Lung (tissue), 12 donors: ENCODE measurements around the gene CHST9. TPM values are rescaled to one million over a fixed set of nuclear protein-coding genes. Genes with fewer than 3 reads are reported as not detected.

Source experiments
- ATAC-seq: fragments of 200-7000 bp; cut with Tn5 transposase; one replicate; pipeline ENCODE4 v1.9.1; 2020; ENCODE audit warnings: moderate number of reproducible peaks; ENCODE audit not compliant: insufficient read depth, low FRiP score
- DNase-seq, 3 donors: peaks; one replicate each; pipeline ENCODE4 v3.0.0-alpha.2; 2013 to 2017
- H3K27ac ChIP-seq, 2 donors: one replicate each; pipeline ENCODE4 v1.5.1; 2013; ENCODE audit warnings: mild to moderate bottlenecking in 2 of 2, moderate library complexity in 2 of 2, control low read depth in 1 of 2, inconsistent platforms in 1 of 2, low read depth in 1 of 2, low read length in 1 of 2
- H3K27me3 ChIP-seq, 3 donors: one replicate each; pipeline ENCODE4 v1.5.1; 2013; ENCODE audit warnings: low read length in 2 of 3; ENCODE audit not compliant: control insufficient read depth in 3 of 3, insufficient read depth in 3 of 3
- H3K36me3 ChIP-seq, 4 donors: one replicate each; pipeline ENCODE4 v1.5.1; 2013; ENCODE audit warnings: low read length in 4 of 4, mild to moderate bottlenecking in 1 of 4, moderate library complexity in 1 of 4; ENCODE audit not compliant: control insufficient read depth in 4 of 4, insufficient read depth in 4 of 4
- H3K4me1 ChIP-seq, 5 donors: one replicate each; pipeline ENCODE4 v1.5.1; 2013; ENCODE audit warnings: low read length in 5 of 5, mild to moderate bottlenecking in 2 of 5, moderate library complexity in 1 of 5; ENCODE audit not compliant: control insufficient read depth in 5 of 5, insufficient read depth in 5 of 5
- H3K4me3 ChIP-seq: one replicate; pipeline ENCODE4 v1.5.1; 2013; ENCODE audit warnings: mild to moderate bottlenecking, control low read depth, moderate library complexity
- H3K9ac ChIP-seq, 2 donors: one replicate each; pipeline ENCODE4 v1.5.1; 2013; ENCODE audit warnings: low read length in 2 of 2, control low read depth in 1 of 2; ENCODE audit not compliant: insufficient read depth in 1 of 2
- H3K9me3 ChIP-seq, 4 donors: one replicate each; pipeline ENCODE4 v1.5.1; 2013; ENCODE audit warnings: low read length in 3 of 4, mild to moderate bottlenecking in 1 of 4, moderate library complexity in 1 of 4; ENCODE audit not compliant: control insufficient read depth in 4 of 4, insufficient read depth in 3 of 4
- CTCF ChIP-seq: IDR thresholded peaks from 2 replicates; pipeline ENCODE4 v1.5.1; 2012; ENCODE audit warnings: mild to moderate bottlenecking; ENCODE audit errors: control extremely low read depth, extremely low read depth
- WGBS, 2 donors: extraction: QIAGEN DNeasy Blood & Tissue Kit; methylation state at CpG; one replicate each; pipeline ENCODE4 v1.1.7; 2013; 5-methylcytosine and 5-hydroxymethylcytosine counted together
- polyA plus RNA-seq, 2 donors: library from polyadenylated mRNA; stranded (reverse); fragments of 200-250 nt; gene quantifications; one replicate each; pipeline ENCODE4 v1.2.1, GENCODE V29; 2013
- total RNA-seq, 2 donors: library from RNA; depleted of rRNA in 1 of 2; stranded (reverse); fragments of >200 nt in 1 of 2; gene quantifications; one replicate each; pipeline ENCODE4 v1.2.1, GENCODE V29; 2014 to 2021
- donor health status: control.
- donor health status: control.
- donor health status: Bipolar disorder and iron deficiency.
- donor health status: healthy.
- donor health status: DM: yes; HTN: yes; CAD: no.

CHST9 gene
- total and polyA plus RNA-seq, 4 donors = 2.9 to 19.6 (median 9.8) TPM

GRCh38 chr18:26961839-26962238, 223.3 kb downstream of the CHST9 start:
- H3K9me3 ChIP-seq = no peaks in the 10 kb centered on the region
- no peak for TF ChIP-seq CTCF
- H3K4me1 ChIP-seq = peaks cover 0 to 3% (median 2%) of the 10 kb centered on the region in 5 donors
- WGBS, 2 donors = 92 to 96% methylated on average over 3 of the region's 3 CpGs
- H3K9ac ChIP-seq = no peak overlapping the region
- H3K27ac ChIP-seq = no peak overlapping the region
- no peaks in the 10 kb centered on the region for H3K27me3 ChIP-seq
- no peak overlapping the region for H3K4me3 ChIP-seq
- no peaks in the 10 kb centered on the region for H3K36me3 ChIP-seq
- DNase-seq = no peak
- ATAC-seq = no peak

- no peak overlapping the region for H3K27ac ChIP-seq
- no peak overlapping the region for H3K4me3 ChIP-seq
- 54 to 58% methylated on average over 4 of the region's 4 CpGs for WGBS, 2 donors
- ATAC-seq (no peak), DNase-seq (no peak)
- H3K9me3 ChIP-seq = no peaks in the 10 kb centered on the region
- peaks cover 0 to 4% (median 2%) of the 10 kb centered on the region in 5 donors for H3K4me1 ChIP-seq
- H3K9ac ChIP-seq = no peak overlapping the region
- TF ChIP-seq CTCF = no peak
- no peaks in the 10 kb centered on the region for H3K36me3 ChIP-seq
- H3K27me3 ChIP-seq = no peaks in the 10 kb centered on the region
Measured at GRCh38 chr18:26960911-26961310, 224.2 kb downstream of the CHST9 start.

GRCh38 chr18:26956863-26957262, 228.2 kb downstream of the CHST9 start:
- WGBS, 2 donors = 36 to 40% methylated on average over 4 of the region's 4 CpGs
- no peak for TF ChIP-seq CTCF
- ATAC-seq = no peak

GRCh38 chr18:26948703-26949102, 236.4 kb downstream of the CHST9 start:
- Histone ChIP-seq H3K27me3 (no peaks in the 10 kb centered on the region), H3K9ac (no peak overlapping the region), H3K4me1 (peaks cover 0 to 1% (median 0%) of the 10 kb centered on the region in 5 donors), H3K36me3 (no peaks in the 10 kb centered on the region), H3K9me3 (peaks cover 0 to 2% (median 0%) of the 10 kb centered on the region in 4 donors), H3K27ac (no peak overlapping the region), H3K4me3 (no peak overlapping the region)
- no peak for DNase-seq
- WGBS, 2 donors = 60 to 79% methylated on average over 4 of the region's 4 CpGs
- no peak for ATAC-seq
- TF ChIP-seq CTCF = no peak

More at GRCh38 chr18:26956863-26957262, 228.2 kb downstream of the CHST9 start:
- H3K9me3 ChIP-seq = no peaks in the 10 kb centered on the region
- H3K27ac ChIP-seq = no peak overlapping the region
- H3K36me3 ChIP-seq = no peaks in the 10 kb centered on the region
- H3K9ac ChIP-seq = no peak overlapping the region
- H3K4me3 ChIP-seq = no peak overlapping the region
- H3K27me3 ChIP-seq = no peaks in the 10 kb centered on the region
- peak in 2 of 3 donors; percentile 25 to 38 for DNase-seq
- peaks cover 0 to 4% (median 2%) of the 10 kb centered on the region in 5 donors for H3K4me1 ChIP-seq
